Activated effector memory CD4-positive, alpha-beta T cell treated with anti-CD3 and anti-CD28 coated beads, Interleukin-2, amount 50 U/mL, for 16 hours (primary cell): ENCODE measurements around the gene HERPUD1.
"Not testable (repeated sequence)": the region's sequence is repeated elsewhere in the genome, so short reads cannot be mapped to it uniquely, and the experiment has no call there.

Source experiments
- DNase-seq: peaks from one replicate; pipeline ENCODE4 v3.0.0-alpha.2; 2020

The HERPUD1 gene, protein sequence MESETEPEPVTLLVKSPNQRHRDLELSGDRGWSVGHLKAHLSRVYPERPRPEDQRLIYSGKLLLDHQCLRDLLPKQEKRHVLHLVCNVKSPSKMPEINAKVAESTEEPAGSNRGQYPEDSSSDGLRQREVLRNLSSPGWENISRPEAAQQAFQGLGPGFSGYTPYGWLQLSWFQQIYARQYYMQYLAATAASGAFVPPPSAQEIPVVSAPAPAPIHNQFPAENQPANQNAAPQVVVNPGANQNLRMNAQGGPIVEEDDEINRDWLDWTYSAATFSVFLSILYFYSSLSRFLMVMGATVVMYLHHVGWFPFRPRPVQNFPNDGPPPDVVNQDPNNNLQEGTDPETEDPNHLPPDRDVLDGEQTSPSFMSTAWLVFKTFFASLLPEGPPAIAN

DNA sequence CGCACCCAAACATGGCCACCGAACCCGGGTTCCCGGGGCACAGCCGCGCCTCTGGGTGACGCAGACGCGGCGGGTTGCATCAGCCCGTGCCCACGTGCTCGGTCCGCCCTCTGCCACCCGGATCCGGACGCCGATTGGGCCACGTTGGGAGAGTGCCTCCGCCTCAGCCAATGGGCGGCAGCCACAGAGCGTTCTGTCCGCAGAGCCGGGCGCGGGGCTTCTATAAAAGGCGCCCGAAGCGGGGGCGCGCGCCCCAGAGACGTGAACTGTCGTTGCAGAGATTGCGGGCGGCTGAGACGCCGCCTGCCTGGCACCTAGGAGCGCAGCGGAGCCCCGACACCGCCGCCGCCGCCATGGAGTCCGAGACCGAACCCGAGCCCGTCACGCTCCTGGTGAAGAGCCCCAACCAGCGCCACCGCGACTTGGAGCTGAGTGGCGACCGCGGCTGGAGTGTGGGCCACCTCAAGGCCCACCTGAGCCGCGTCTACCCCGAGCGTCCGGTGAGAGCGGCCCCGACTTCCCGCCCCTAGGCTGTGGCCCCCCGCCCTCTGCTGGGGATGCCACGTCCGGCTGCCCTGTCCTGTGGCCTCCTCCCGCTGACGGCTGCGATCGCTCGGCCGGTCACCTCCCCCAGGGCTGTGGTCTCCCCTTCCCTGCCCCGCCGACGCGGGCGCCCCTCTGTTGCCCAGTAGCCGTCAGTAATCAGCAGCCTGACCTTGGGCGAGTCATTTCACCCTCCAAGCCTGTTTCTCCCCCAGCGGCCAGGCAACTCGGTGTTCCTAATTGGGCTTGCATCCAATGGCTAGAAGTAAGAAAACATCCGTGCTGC lies at the start of gene HERPUD1:
TSS of gene HERPUD1 (plus strand) at position 251 of the 829 bp plus-strand sequence. CDS start at position 354, 103 bp downstream.
- DNase-seq, result peak; percentile 100

- DNase-seq, result no peak
Observed at GRCh38 chr16:56883586-56883985, 48.4 kb upstream of the HERPUD1 start.

GRCh38 chr16:56884026-56884582 lies 47.8 kb upstream of the HERPUD1 start:
- no peak for DNase-seq

GRCh38 chr16:56884929-56885328 lies 47.0 kb upstream of the HERPUD1 start:
- DNase-seq, result not testable (repeated sequence)

DNA sequence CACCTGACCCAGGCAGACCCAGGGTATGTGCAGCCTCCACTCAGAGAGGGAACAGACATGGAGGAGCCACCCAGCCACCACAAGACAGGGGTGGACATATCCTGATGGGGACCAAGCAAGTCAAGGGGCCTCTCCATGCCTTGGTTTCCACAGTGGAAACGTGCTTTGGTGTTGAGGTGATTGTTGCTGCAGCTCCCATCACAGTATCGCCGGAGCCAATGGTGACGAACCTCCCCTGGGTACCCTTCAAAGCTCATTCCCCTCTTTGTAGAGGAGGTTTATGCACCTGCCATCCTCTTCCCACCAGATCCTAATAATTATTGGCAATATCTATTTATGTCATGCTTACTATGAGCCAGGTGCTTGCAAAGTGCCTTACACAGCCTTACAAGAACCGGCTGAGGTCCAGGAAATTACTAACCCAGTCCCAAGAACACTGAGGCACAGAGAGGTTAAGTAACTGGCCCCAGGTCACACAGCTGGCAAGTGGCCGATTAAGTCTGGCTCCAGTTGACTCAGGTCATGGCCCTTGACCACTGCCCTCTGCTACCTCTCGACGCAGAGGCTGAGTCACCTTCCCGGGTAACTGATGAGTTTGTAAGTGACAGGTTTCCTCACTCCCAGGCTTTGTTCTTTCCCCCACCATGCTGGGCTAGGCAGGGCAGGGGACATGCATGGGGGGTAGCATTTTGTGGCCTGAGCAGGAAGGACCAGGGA lies 46.3 kb upstream of the HERPUD1 start:
- DNase-seq, result no peak

DNA sequence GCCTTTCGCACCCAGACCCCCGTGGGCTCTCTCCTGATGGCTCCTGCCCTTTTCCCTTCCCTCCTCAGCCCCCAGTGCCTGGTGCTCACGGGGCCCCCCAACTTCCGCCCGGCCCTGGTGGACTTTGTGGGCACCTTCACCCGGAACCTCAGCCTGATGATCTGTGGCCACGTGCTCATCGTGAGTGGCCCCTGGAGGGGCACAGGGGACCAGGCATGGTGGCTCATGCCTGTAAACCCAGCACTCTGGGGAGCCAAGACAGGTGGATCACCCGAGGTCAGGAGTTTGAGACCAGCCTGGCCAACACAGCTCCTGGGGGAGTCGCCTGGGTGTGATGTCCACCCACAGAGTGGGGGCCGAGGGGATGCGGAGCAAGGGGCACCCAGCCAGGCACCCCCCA lies 45.6 kb upstream of the HERPUD1 start:
- DNase-seq, result no peak

- no peak for DNase-seq
Observed at GRCh38 chr16:56886826-56887225, 45.1 kb upstream of the HERPUD1 start.

GRCh38 chr16:56888806-56889205 lies 43.1 kb upstream of the HERPUD1 start:
- DNase-seq, result no peak

- no peak for DNase-seq
Observed at GRCh38 chr16:56889206-56889605, 42.7 kb upstream of the HERPUD1 start.

DNA sequence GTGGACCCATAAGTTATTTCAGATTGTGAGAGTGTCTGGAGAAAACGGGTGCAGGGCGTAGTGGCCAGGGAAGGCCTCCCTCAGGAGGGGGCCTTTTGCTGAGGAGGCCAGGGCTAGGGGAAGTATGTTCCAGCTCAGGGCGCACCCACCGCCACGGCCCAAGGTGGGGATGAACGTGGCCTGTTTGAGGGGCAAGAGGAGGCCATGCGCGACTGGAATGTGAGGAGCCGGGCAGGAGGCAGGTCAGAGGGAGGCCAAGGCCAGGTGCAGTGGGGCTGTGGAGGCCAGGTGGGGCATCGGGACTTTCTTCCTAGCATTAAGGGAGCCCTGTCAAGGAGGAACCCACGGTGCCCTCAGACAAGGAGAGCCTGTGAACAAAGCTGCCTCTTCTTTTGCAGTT lies 40.3 kb upstream of the HERPUD1 start:
- DNase-seq, result no peak

DNA sequence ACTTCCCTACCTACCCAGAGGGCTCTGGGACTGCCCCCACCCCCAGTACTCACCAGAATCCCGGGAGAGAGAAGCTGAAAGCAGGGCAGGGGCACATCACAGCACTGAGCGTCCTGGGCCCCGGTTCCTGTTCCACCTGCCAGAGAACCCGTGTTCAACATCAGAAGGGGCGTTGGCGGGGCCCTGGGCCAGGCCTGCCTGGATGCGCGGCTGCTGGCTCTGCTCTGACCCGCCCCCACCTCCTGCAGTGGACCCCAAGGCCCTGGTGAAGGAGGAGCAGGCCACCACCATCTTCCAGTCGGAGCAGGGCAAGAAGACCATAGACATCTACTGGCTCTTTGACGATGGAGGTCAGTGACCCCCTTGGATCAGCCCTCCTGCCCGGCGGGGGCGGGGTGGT lies 39.2 kb upstream of the HERPUD1 start:
- no peak for DNase-seq

GRCh38 chr16:56894331-56894917 lies 37.5 kb upstream of the HERPUD1 start:
- no peak for DNase-seq

GRCh38 chr16:56895813-56896212 lies 36.1 kb upstream of the HERPUD1 start:
- no peak for DNase-seq

GRCh38 chr16:56896244-56896643 lies 35.7 kb upstream of the HERPUD1 start:
- no peak for DNase-seq

DNA sequence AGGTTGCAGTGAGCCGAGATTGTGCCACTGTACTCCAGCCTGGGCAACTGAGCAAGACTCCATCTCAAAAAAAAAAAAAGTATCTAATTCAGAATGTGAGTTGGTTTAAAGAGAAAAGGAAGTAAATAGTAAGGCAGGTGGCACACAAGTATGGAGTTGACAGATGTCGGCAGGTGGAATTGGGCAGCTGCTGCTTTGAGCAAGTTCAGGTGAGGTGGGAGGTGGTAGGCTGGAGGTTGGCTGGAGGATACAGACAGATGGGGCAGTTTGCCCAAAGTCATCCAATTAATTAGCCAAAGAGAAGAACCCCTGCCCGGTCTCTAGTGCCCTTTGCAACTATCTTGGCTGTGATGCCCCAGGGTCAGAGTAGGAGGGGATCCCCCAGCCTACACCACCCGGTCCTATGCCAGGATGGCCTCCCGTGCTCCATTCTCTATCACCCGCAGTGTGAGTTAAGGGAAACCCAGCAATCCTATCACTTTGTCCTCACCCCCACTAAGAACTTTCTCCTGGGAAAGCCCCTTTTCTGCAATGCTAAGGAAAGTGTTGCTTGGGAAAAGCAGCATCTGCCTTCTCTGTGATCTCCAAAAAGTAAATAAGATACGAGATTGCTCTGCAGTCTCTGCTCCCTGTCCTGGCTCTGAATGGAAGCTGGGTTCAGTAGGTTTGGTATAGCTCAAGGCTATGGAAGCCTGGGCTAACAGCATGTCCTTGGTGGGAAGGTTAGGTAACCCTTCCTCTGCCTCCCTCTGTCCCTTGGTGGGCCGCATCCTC lies 34.7 kb upstream of the HERPUD1 start:
- no peak for DNase-seq

DNA sequence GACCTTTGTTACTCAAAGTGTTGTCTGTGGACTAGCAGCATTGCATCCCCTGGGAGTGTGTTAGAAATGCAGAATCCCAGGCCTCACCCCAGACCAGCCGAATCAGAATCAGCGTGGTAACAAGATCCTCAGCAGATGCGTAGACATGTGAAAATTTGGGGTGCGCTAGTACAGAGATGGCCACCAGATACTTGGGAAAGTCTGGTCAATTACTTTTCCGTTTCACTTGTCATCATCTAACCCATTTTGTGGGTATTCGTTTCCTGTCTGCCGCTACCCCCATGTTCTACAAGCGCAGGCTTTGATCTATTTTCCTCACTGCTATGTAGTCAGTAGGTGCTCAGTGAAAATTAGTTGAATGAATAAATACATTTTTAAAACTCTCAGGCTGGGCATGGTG lies 33.1 kb upstream of the HERPUD1 start:
- DNase-seq, result no peak

DNA sequence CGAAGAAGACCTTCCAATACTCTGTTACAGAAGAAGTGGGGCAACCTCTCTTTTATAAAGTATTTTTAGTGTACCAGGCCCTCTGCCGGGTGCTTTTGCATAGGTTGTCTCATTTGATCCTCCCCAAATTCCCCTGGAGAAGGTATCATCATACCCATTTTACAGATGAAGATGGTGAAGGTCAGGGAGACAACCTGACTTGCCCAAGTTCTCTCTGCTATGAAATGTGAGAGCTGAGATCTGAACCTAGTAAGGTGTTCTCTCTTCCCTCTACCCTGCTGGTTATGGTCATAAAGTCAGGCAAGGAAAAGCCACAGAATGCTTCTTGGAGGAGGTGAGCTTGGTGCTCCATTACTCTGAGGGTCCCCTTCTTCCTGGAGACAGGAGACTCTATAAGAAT lies 28.1 kb upstream of the HERPUD1 start:
- no peak for DNase-seq

DNA sequence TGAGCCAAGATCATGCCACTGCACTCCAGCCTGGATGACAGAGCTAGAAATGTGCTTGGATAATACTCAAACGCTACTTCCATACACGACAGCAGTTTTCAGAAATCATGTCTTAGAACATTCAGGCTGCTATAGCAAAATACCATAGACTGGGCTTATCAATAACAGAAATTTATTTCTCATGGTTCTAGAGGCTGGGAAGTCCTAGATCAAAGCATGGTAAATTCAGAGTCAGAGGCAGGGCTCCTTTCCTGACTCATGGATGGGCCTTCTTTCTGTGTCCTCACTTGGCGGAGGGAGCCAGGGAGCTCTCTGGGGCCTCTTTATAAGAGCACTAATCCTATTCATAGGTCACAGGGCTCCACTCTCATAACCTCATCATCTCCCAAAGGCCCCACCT lies 24.5 kb upstream of the HERPUD1 start:
- DNase-seq, result no peak

DNA sequence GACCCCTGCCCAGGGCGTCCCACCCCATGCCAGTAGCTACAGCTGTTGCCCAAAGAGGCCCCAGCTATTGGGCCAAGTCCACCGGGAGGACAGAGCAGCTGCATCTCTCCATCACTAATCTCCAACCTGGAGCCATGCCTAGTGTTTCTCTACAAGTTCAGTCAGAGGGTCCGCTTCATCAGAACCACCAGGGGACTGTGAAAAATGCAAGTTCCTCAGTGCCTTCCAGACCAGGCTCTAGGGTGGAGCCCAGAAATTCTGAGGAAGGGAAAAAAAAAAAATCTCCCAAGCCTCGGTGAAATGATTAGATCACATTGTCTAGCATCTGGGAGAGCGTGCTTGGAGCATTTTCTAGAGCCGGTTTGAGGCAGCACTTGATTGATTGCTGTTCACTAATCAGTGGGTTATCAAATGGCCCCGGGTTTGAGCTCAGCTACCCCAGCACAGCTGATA lies 22.4 kb upstream of the HERPUD1 start:
- no peak for DNase-seq

DNA sequence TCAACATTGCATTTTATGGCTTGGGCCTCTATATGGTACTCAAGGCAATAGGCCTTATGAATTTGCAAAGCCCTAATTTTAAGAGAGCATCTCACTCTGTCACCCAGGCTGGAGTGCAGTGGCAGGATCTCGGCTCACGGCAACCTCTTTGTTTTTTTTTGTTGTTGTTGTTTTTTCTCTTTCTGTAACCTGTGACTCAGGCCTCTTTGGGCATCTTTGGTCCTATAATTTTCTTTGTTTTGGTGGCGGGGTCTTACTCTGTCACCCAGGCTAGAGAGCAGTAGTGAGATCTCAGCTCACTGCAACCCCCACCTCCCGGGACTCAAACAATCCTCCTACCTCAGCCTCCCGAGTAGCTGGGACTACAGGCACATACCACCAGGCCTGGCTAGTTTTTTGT lies 21.8 kb upstream of the HERPUD1 start:
- no peak for DNase-seq

- no peak for DNase-seq
Observed at GRCh38 chr16:56910654-56911539, 21.0 kb upstream of the HERPUD1 start.
